Bronchial epithelial cell (primary cell): ENCODE data around the gene CCNI2. TPM values are rescaled to one million over a fixed set of nuclear protein-coding genes. Genes with fewer than 3 reads are reported as not detected.

Source experiments
- DNase-seq: peaks from one replicate; pipeline ENCODE4 v3.0.0-alpha.2; 2010; ENCODE audit warnings: low read depth
- FAIRE-seq: peaks from 2 replicates; lab custom pipeline; 2011; peaks lifted over from hg19 to GRCh38; lab: Jason Lieb, UNC
- H3K27me3 ChIP-seq: 2 replicates; pipeline ENCODE4 v1.5.1; 2011; ENCODE audit warnings: low read length; ENCODE audit not compliant: control insufficient read depth, insufficient read depth
- H3K36me3 ChIP-seq: 2 replicates; pipeline ENCODE4 v1.5.1; 2011; ENCODE audit warnings: low read length; ENCODE audit not compliant: control insufficient read depth, insufficient read depth
- H3K4me3 ChIP-seq: 2 replicates; pipeline ENCODE4 v1.5.1; 2011; ENCODE audit warnings: mild to moderate bottlenecking, low read depth, low read length, control low read depth
- CTCF ChIP-seq: IDR thresholded peaks from 2 replicates; pipeline ENCODE4 v1.5.1; 2011; ENCODE audit warnings: mild to moderate bottlenecking, moderate library complexity, low read length, control low read depth, inconsistent platforms; ENCODE audit not compliant: insufficient read depth, severe bottlenecking
- total RNA-seq: library from RNA; depleted of rRNA; stranded (reverse); fragments of >200 nt; gene quantifications from 2 replicates; pipeline ENCODE4 v1.2.1, GENCODE V29; 2014

CCNI2 gene
- total RNA-seq, 1 donor from 2014 or later, result not detected

- DNase-seq, result no peak
- no peaks in the 10 kb centered on the region for H3K36me3 ChIP-seq
- no peaks in the 10 kb centered on the region for H3K27me3 ChIP-seq
- no peak for FAIRE-seq
- no peak for TF ChIP-seq CTCF
- H3K4me3 ChIP-seq, result peak overlapping the region; percentile 46
Measured at GRCh38 chr5:132747616-132748440, 602 bp downstream of the CCNI2 start.

- FAIRE-seq, result no peak
- DNase-seq, result peak; percentile 72
- H3K27me3 ChIP-seq, result no peaks in the 10 kb centered on the region
- no peaks in the 10 kb centered on the region for H3K36me3 ChIP-seq
- no peak overlapping the region for H3K4me3 ChIP-seq
- no peak for TF ChIP-seq CTCF
Measured at GRCh38 chr5:132748522-132749000, 1.3 kb downstream of the CCNI2 start.

GRCh38 chr5:132749506-132749905 is 2.3 kb downstream of the CCNI2 start:
- DNase-seq (no peak), FAIRE-seq (no peak)
- no peaks in the 10 kb centered on the region for H3K36me3 ChIP-seq
- H3K4me3 ChIP-seq, result no peak overlapping the region
- no peak for TF ChIP-seq CTCF
- H3K27me3 ChIP-seq, result no peaks in the 10 kb centered on the region

- DNase-seq (no peak), FAIRE-seq (peak; percentile 18)
- Histone ChIP-seq H3K27me3 (no peaks in the 10 kb centered on the region), H3K4me3 (no peak overlapping the region), H3K36me3 (no peaks in the 10 kb centered on the region)
- TF ChIP-seq CTCF, result no peak
Measured at GRCh38 chr5:132750471-132751230, 3.4 kb downstream of the CCNI2 start.

- no peak overlapping the region for H3K4me3 ChIP-seq
- TF ChIP-seq CTCF, result no peak
- no peaks in the 10 kb centered on the region for H3K36me3 ChIP-seq
- no peaks in the 10 kb centered on the region for H3K27me3 ChIP-seq
- DNase-seq (peak; percentile 20), FAIRE-seq (no peak)
Measured at GRCh38 chr5:132751444-132751843, 4.2 kb downstream of the CCNI2 start.
